IgD-negative memory B cell (primary cell): ENCODE data around the gene RRP8. TPM values are rescaled to one million over a fixed set of nuclear protein-coding genes. Genes with fewer than 3 reads are reported as not detected.

Experiments used
- H3K27ac Mint-ChIP-seq, 3 donors: one replicate each; pipeline ENCODE4 v1.8.0; 2020 to 2022; ENCODE audit warnings: mild to moderate bottlenecking in 3 of 3, mixed read lengths in 3 of 3, moderate library complexity in 1 of 3
- H3K27me3 Mint-ChIP-seq: one replicate; pipeline ENCODE4 v1.8.0; 2021; ENCODE audit warnings: mixed read lengths
- H3K36me3 Mint-ChIP-seq: one replicate; pipeline ENCODE4 v1.8.0; 2020; ENCODE audit warnings: mild to moderate bottlenecking, mixed read lengths
- H3K4me1 Mint-ChIP-seq, 3 donors: one replicate each; pipeline ENCODE4 v1.8.0; 2020 to 2022; ENCODE audit warnings: mixed read lengths in 3 of 3, mild to moderate bottlenecking in 1 of 3
- H3K4me3 Mint-ChIP-seq, 4 donors: one replicate each; pipeline ENCODE4 v1.8.0; 2020 to 2022; ENCODE audit warnings: mild to moderate bottlenecking in 4 of 4, mixed read lengths in 4 of 4, moderate library complexity in 3 of 4
- H3K9me3 Mint-ChIP-seq, 3 donors: one replicate each; pipeline ENCODE4 v1.8.0; 2020 to 2021; ENCODE audit warnings: mixed read lengths in 3 of 3, mild to moderate bottlenecking in 1 of 3
- polyA plus RNA-seq: library from polyadenylated mRNA; unstranded; fragments of 300-500 nt; fragmentation: Illumina TruSeq; gene quantifications from one replicate; pipeline ENCODE4 v1.2.3, GENCODE V29; 2021

Gene RRP8
- polyA plus RNA-seq, 1 donor from 2014 or later: 26.6 TPM

- Mint-ChIP-seq H3K27me3 (no peaks in the 10 kb centered on the region), H3K9me3 (no peaks in the 10 kb centered on the region), H3K27ac (peak overlapping the region; percentile 33 to 70 (median 41)), H3K4me1 (peaks cover 3 to 14% (median 13%) of the 10 kb centered on the region in 3 donors), H3K4me3 (peak overlapping the region in 1 of 4 donors; percentile 47), H3K36me3 (peaks cover 2% of the 10 kb centered on the region)
Measured at GRCh38 chr11:6615882-6616585, 12.6 kb upstream of the RRP8 start.

- Mint-ChIP-seq H3K4me1 (peaks cover 3 to 18% (median 16%) of the 10 kb centered on the region in 3 donors), H3K27ac (peak overlapping the region; percentile 10 to 70 (median 21)), H3K27me3 (no peaks in the 10 kb centered on the region), H3K9me3 (no peaks in the 10 kb centered on the region), H3K4me3 (peak overlapping the region in 1 of 4 donors; percentile 47), H3K36me3 (peaks cover 2% of the 10 kb centered on the region)
Measured at GRCh38 chr11:6615046-6615445, 11.6 kb upstream of the RRP8 start.

GRCh38 chr11:6614446-6614845 is 11.0 kb upstream of the RRP8 start:
- Mint-ChIP-seq H3K36me3 (peaks cover 3% of the 10 kb centered on the region), H3K9me3 (no peaks in the 10 kb centered on the region), H3K27me3 (no peaks in the 10 kb centered on the region), H3K4me1 (peaks cover 3 to 21% (median 16%) of the 10 kb centered on the region in 3 donors), H3K27ac (peak overlapping the region in 1 of 3 donors; percentile 10), H3K4me3 (no peak overlapping the region)

GRCh38 chr11:6613496-6613895 is 10.1 kb upstream of the RRP8 start:
- Mint-ChIP-seq H3K9me3 (no peaks in the 10 kb centered on the region), H3K4me1 (peaks cover 3 to 21% (median 16%) of the 10 kb centered on the region in 3 donors), H3K36me3 (peaks cover 5% of the 10 kb centered on the region), H3K4me3 (no peak overlapping the region), H3K27me3 (no peaks in the 10 kb centered on the region), H3K27ac (no peak overlapping the region)

GRCh38 chr11:6612213-6613041 is 9.0 kb upstream of the RRP8 start, which contains the start of gene TAF10:
TAF10 (minus strand) TSS chr11:6612216; CDS start chr11:6612189, 27 bp downstream.
- Mint-ChIP-seq H3K4me3 (peak within 1 kb of the TSS in 3 of 4 donors; percentile 86 to 97 (median 94)), H3K9me3 (no peaks in the 10 kb centered on the region), H3K27me3 (no peaks in the 10 kb centered on the region), H3K36me3 (peaks cover 5% of the 10 kb centered on the region), H3K27ac (peak within 1 kb of the TSS in 1 of 3 donors; percentile 97), H3K4me1 (peaks cover 6 to 24% (median 17%) of the 10 kb centered on the region in 3 donors)

GRCh38 chr11:6611963-6612212 is 8.5 kb upstream of the RRP8 start:
- H3K4me1 Mint-ChIP-seq: peaks cover 9 to 27% (median 19%) of the 10 kb centered on the region in 3 donors
- H3K27me3 Mint-ChIP-seq: no peaks in the 10 kb centered on the region
- H3K9me3 Mint-ChIP-seq: no peaks in the 10 kb centered on the region
- peaks cover 5% of the 10 kb centered on the region for H3K36me3 Mint-ChIP-seq
- H3K4me3 Mint-ChIP-seq: peak overlapping the region in 3 of 4 donors; percentile 86 to 97 (median 94)
- H3K27ac Mint-ChIP-seq: peak overlapping the region in 1 of 3 donors; percentile 97

- peaks cover 5% of the 10 kb centered on the region for H3K36me3 Mint-ChIP-seq
- H3K27ac Mint-ChIP-seq: peak overlapping the region in 1 of 3 donors; percentile 97
- H3K27me3 Mint-ChIP-seq: no peaks in the 10 kb centered on the region
- peak overlapping the region in 3 of 4 donors; percentile 86 to 97 (median 94) for H3K4me3 Mint-ChIP-seq
- H3K4me1 Mint-ChIP-seq: peaks cover 12 to 28% (median 22%) of the 10 kb centered on the region in 3 donors
- H3K9me3 Mint-ChIP-seq: no peaks in the 10 kb centered on the region
Measured at GRCh38 chr11:6611092-6611962, 7.9 kb upstream of the RRP8 start.

GRCh38 chr11:6610591-6610990 is 7.2 kb upstream of the RRP8 start:
- Mint-ChIP-seq H3K27me3 (no peaks in the 10 kb centered on the region), H3K27ac (peak overlapping the region in 1 of 3 donors; percentile 9), H3K4me3 (peak overlapping the region in 3 of 4 donors; percentile 86 to 97 (median 94)), H3K4me1 (peaks cover 18 to 28% (median 25%) of the 10 kb centered on the region in 3 donors), H3K9me3 (no peaks in the 10 kb centered on the region), H3K36me3 (peaks cover 3% of the 10 kb centered on the region)

- H3K27me3 Mint-ChIP-seq: no peaks in the 10 kb centered on the region
- peak overlapping the region in 2 of 4 donors; percentile 39 to 52 for H3K4me3 Mint-ChIP-seq
- H3K9me3 Mint-ChIP-seq: no peaks in the 10 kb centered on the region
- peaks cover 3% of the 10 kb centered on the region for H3K36me3 Mint-ChIP-seq
- peaks cover 18 to 27% (median 25%) of the 10 kb centered on the region in 3 donors for H3K4me1 Mint-ChIP-seq
- H3K27ac Mint-ChIP-seq: peak overlapping the region; percentile 9 to 85 (median 67)
Measured at GRCh38 chr11:6609502-6610015, 6.1 kb upstream of the RRP8 start.

- Mint-ChIP-seq H3K27me3 (no peaks in the 10 kb centered on the region), H3K4me3 (peak overlapping the region in 2 of 4 donors; percentile 19 to 39), H3K36me3 (peaks cover 3% of the 10 kb centered on the region), H3K9me3 (no peaks in the 10 kb centered on the region), H3K27ac (peak overlapping the region in 2 of 3 donors; percentile 9 to 67), H3K4me1 (peaks cover 18 to 27% (median 25%) of the 10 kb centered on the region in 3 donors)
Measured at GRCh38 chr11:6608726-6609501, 5.5 kb upstream of the RRP8 start.

- H3K27me3 Mint-ChIP-seq: no peaks in the 10 kb centered on the region
- no peaks in the 10 kb centered on the region for H3K9me3 Mint-ChIP-seq
- H3K4me3 Mint-ChIP-seq: peak overlapping the region in 1 of 4 donors; percentile 46
- peaks cover 18 to 27% (median 25%) of the 10 kb centered on the region in 3 donors for H3K4me1 Mint-ChIP-seq
- peaks cover 3% of the 10 kb centered on the region for H3K36me3 Mint-ChIP-seq
- H3K27ac Mint-ChIP-seq: peak overlapping the region in 2 of 3 donors; percentile 27 to 53
Measured at GRCh38 chr11:6608011-6608410, 4.6 kb upstream of the RRP8 start.

GRCh38 chr11:6607190-6607795 is 3.9 kb upstream of the RRP8 start:
- peak overlapping the region in 2 of 3 donors; percentile 29 to 86 for H3K27ac Mint-ChIP-seq

GRCh38 chr11:6606471-6607189 is 3.2 kb upstream of the RRP8 start:
- Mint-ChIP-seq H3K27me3 (no peaks in the 10 kb centered on the region), H3K27ac (peak overlapping the region in 2 of 3 donors; percentile 29 to 86), H3K4me1 (peaks cover 18 to 29% (median 27%) of the 10 kb centered on the region in 3 donors), H3K36me3 (peaks cover 3% of the 10 kb centered on the region), H3K9me3 (no peaks in the 10 kb centered on the region), H3K4me3 (peak overlapping the region in 2 of 4 donors; percentile 7 to 25)

More at GRCh38 chr11:6607190-6607795, 3.9 kb upstream of the RRP8 start:
- H3K36me3 Mint-ChIP-seq: peaks cover 3% of the 10 kb centered on the region
- H3K27me3 Mint-ChIP-seq: no peaks in the 10 kb centered on the region
- H3K4me1 Mint-ChIP-seq: peaks cover 18 to 27% (median 25%) of the 10 kb centered on the region in 3 donors
- peak overlapping the region in 3 of 4 donors; percentile 21 to 77 (median 60) for H3K4me3 Mint-ChIP-seq
- H3K9me3 Mint-ChIP-seq: no peaks in the 10 kb centered on the region
